HepG2 (cell line): ENCODE measurements around the gene HTRA3. TPM values are rescaled to one million over a fixed set of nuclear protein-coding genes. Genes with fewer than 3 reads are reported as not detected.

ENCODE experiments used
- ATAC-seq: fragments of 200-7000 bp; cut with Tn5 transposase; 3 replicates; pipeline ENCODE4 v1.9.1; 2020; ENCODE audit warnings: mild to moderate bottlenecking, moderate library complexity
- BruUV-seq: library from RNA; stranded (reverse); fragments of 400-500 nt; replicated peaks from 2 replicates; lab custom pipeline; 2021; lab: Mats Ljungman, UMichigan
- CTCF ChIA-PET: fragments of 300-600 bp; formaldehyde crosslinking; extraction: SDS; loops from one replicate; lab custom pipeline; 2021; ENCODE audit warnings: low total read pairs, inconsistent platforms, low intra/inter-chr PET ratio; lab: Yijun Ruan, JAX
- POLR2A ChIA-PET: fragments of 350-600 bp; sonication (Branson Sonifier 250); formaldehyde crosslinking; loops from one replicate; lab custom pipeline; 2020; ENCODE audit warnings: antibody characterized with exemption, inconsistent platforms; lab: Yijun Ruan, JAX
- DNase-seq: peaks from one replicate; pipeline ENCODE4 v3.0.0-alpha.2; 2015; ENCODE audit warnings: low spot score
- FAIRE-seq: peaks from 3 replicates; lab custom pipeline; 2011; peaks lifted over from hg19 to GRCh38; lab: Jason Lieb, UNC
- H2AFZ ChIP-seq: one replicate; pipeline ENCODE4 v1.6.1; 2011; ENCODE audit warnings: low read length, inconsistent platforms
- H3K27ac ChIP-seq: fragments of 300-600 bp; 3 replicates; pipeline ENCODE4 v1.8.0; 2011; ENCODE audit warnings: mixed run types, mild to moderate bottlenecking, mixed read lengths, low read length, inconsistent platforms; ENCODE audit not compliant: insufficient read depth; ENCODE audit errors: extremely low read length
- H3K27me3 ChIP-seq, 2 experiments: fragments of 200-600 bp in 1 of 2; 2 replicates in 1 of 2; 3 replicates in 1 of 2; pipeline versions ENCODE4 v1.6.0 to v1.8.0; 2011; ENCODE audit warnings: low read length in 2 of 2, mild to moderate bottlenecking in 2 of 2, moderate library complexity in 2 of 2, inconsistent platforms in 1 of 2; ENCODE audit not compliant: insufficient read depth in 2 of 2, control insufficient read depth in 1 of 2
- H3K36me3 ChIP-seq, 2 experiments: fragments of 200-600 bp in 1 of 2; replicated peaks in 1 of 2; 2 replicates in 1 of 2; 3 replicates in 1 of 2; pipeline versions ENCODE4 v1.5.1 to v1.8.0; 2011; ENCODE audit warnings: low read length in 2 of 2, inconsistent platforms in 1 of 2; ENCODE audit not compliant: insufficient read depth in 2 of 2, control insufficient read depth in 1 of 2
- H3K4me1 ChIP-seq: 2 replicates; pipeline ENCODE4 v1.5.1; 2012; ENCODE audit warnings: low read length, inconsistent platforms; ENCODE audit not compliant: insufficient read depth
- H3K4me2 ChIP-seq: 2 replicates; pipeline ENCODE4 v1.6.0; 2011; ENCODE audit warnings: low read depth, low read length, inconsistent platforms
- H3K4me3 ChIP-seq, 3 experiments: fragments of 200-600 bp in 1 of 3; sonication (generic), shearing (Covaris generic) in 1 of 3; replicated peaks in 1 of 3; 2 replicates each; pipeline ENCODE4 v1.5.1; 2011 to 2016; ENCODE audit warnings: low read length in 3 of 3, inconsistent platforms in 2 of 3, low read depth in 2 of 3, mild to moderate bottlenecking in 2 of 3, control low read depth in 1 of 3, mixed read lengths in 1 of 3; ENCODE audit not compliant: insufficient read depth in 1 of 3
- H3K79me2 ChIP-seq: one replicate; pipeline ENCODE4 v1.6.1; 2011; ENCODE audit warnings: low read length, inconsistent platforms; ENCODE audit not compliant: insufficient read depth
- H3K9ac ChIP-seq: 2 replicates; pipeline ENCODE4 v1.6.0; 2011; ENCODE audit warnings: mild to moderate bottlenecking, low read depth, low read length, inconsistent platforms; ENCODE audit not compliant: insufficient read depth
- H3K9me3 ChIP-seq: 2 replicates; pipeline ENCODE4 v1.5.1; 2012; ENCODE audit warnings: mild to moderate bottlenecking, low read length
- H4K20me1 ChIP-seq: 2 replicates; pipeline ENCODE4 v1.6.0; 2011; ENCODE audit warnings: inconsistent platforms, mild to moderate bottlenecking, low read length, moderate library complexity; ENCODE audit not compliant: insufficient read depth
- GLMP ChIP-seq: sonication (generic); formaldehyde crosslinking; IDR thresholded peaks from 2 replicates; pipeline ENCODE4 v1.9.0; 2021; ENCODE audit warnings: missing genetic modification reagents, mild to moderate bottlenecking, borderline replicate concordance
- KLF15 ChIP-seq: sonication (generic); formaldehyde crosslinking; IDR thresholded peaks from 2 replicates; pipeline ENCODE4 v1.8.1; 2023; ENCODE audit warnings: borderline replicate concordance, mild to moderate bottlenecking, inconsistent platforms, missing genetic modification reagents, mixed read lengths
- KLF16 ChIP-seq, 2 experiments: sonication (generic) in 1 of 2; formaldehyde crosslinking in 1 of 2; IDR thresholded peaks; 2 replicates each; pipeline versions ENCODE4 v1.6.1 to v1.8.0; 2016 to 2023; ENCODE audit warnings: missing genetic modification reagents in 2 of 2, missing compliant biosample characterization in 1 of 2
- MTF1 ChIP-seq: sonication (generic); formaldehyde crosslinking; IDR thresholded peaks from 2 replicates; pipeline ENCODE4 v1.5.0; 2020; ENCODE audit warnings: missing genetic modification reagents
- NRL ChIP-seq: sonication (generic); formaldehyde crosslinking; IDR thresholded peaks from 2 replicates; pipeline ENCODE4 v1.5.0; 2020; ENCODE audit warnings: missing genetic modification reagents, mild to moderate bottlenecking, moderate library complexity, borderline replicate concordance
- RBAK ChIP-seq: sonication (generic); formaldehyde crosslinking; IDR thresholded peaks from 2 replicates; pipeline ENCODE4 v1.5.1; 2020; ENCODE audit warnings: mild to moderate bottlenecking, missing genetic modification reagents
- TCF7 ChIP-seq: sonication (generic); IDR thresholded peaks from 2 replicates; pipeline ENCODE4 v1.6.1; 2016; ENCODE audit warnings: antibody characterized with exemption, low read depth
- YEATS2 ChIP-seq: sonication (generic); formaldehyde crosslinking; IDR thresholded peaks from 2 replicates; pipeline ENCODE4 v1.4.0; 2020; ENCODE audit warnings: missing genetic modification reagents, borderline replicate concordance
- ZNF282 ChIP-seq: fragments of 450-650 bp; IDR thresholded peaks from 2 replicates; pipeline ENCODE4 v1.6.1; 2018; ENCODE audit not compliant: partially characterized antibody
- ZNF451 ChIP-seq: sonication (generic); formaldehyde crosslinking; IDR thresholded peaks from 2 replicates; pipeline ENCODE4 v1.5.0; 2020; ENCODE audit warnings: mild to moderate bottlenecking, missing genetic modification reagents
- ZNF496 ChIP-seq: sonication (generic); formaldehyde crosslinking; IDR thresholded peaks from 2 replicates; pipeline ENCODE4 v1.8.1; 2023; ENCODE audit warnings: mild to moderate bottlenecking, moderate library complexity, missing genetic modification reagents; ENCODE audit not compliant: insufficient replicate concordance
- ZSCAN21 ChIP-seq: sonication (generic); formaldehyde crosslinking; IDR thresholded peaks from 2 replicates; pipeline ENCODE4 v1.8.0; 2022; ENCODE audit warnings: mild to moderate bottlenecking, missing genetic modification reagents, moderate library complexity, borderline replicate concordance
- WGBS: methylation state at CpG from one replicate; pipeline ENCODE4 v1.1.6; 2017; ENCODE audit warnings: low lambda C conversion rate; 5-methylcytosine and 5-hydroxymethylcytosine counted together
- in situ Hi-C: cut with HindIII; loops from 2 replicates; pipeline ENCODE4 v1.10.0; 2017; ENCODE audit warnings: low pct_unique_long_range_greater_than_20kb; ENCODE audit not compliant: extremely low pct_ligation_motif_present
- intact Hi-C: fragments of 100-400 bp; cut with micrococcal nuclease; formaldehyde crosslinking; loops from one replicate; pipeline ENCODE4 v1.10.0; 2022; ENCODE audit not compliant: unreplicated experiment
- polyA plus RNA-seq, 8 experiments: library from polyadenylated mRNA; depleted of rRNA in 3 of 8; stranded (reverse) in 7 of 8; unstranded in 1 of 8; fragments of >200 nt; fragmentation: Illumina TruSeq in 4 of 8; extraction: Trizol in 4 of 8; gene quantifications; 2 replicates each; pipeline versions ENCODE4 v1.2.1 to v1.2.3, GENCODE V29; 2011 to 2016; ENCODE audit warnings: low read depth in 4 of 8, missing spikeins in 1 of 8, mixed read lengths in 1 of 8; ENCODE audit not compliant: insufficient read depth in 1 of 8
- total RNA-seq, 5 experiments: library from RNA; depleted of rRNA; stranded (reverse); fragments of >200 nt; fragmentation: Illumina TruSeq; extraction: Trizol; gene quantifications; 2 replicates each; pipeline ENCODE4 v1.2.3, GENCODE V29; 2016; ENCODE audit warnings: low read depth in 1 of 5
- TF ChIP-seq, protein P1 (sequence below): sonication (generic); formaldehyde crosslinking; IDR thresholded peaks from 2 replicates; pipeline ENCODE4 v1.9.0; 2022; ENCODE audit warnings: low read depth, missing genetic modification reagents

The HTRA3 gene
- total and polyA plus RNA-seq, 2 of the 13 experiments (the other 11 are each of a cell fraction or from before 2014, with no cell fraction given): 0.17 TPM; not detected in 1

- no peak for ATAC-seq
These were observed 67.0 kb downstream of the HTRA3 start for GRCh38 chr4:8336412-8337075.

More at GRCh38 chr4:8336412-8337075, 67.0 kb downstream of the HTRA3 start:
- intact Hi-C loops: no loop called here
- H3K27ac ChIP-seq: no peak overlapping the region
- H3K79me2 ChIP-seq: no peaks in the 10 kb centered on the region
- peaks cover 0 to 11% of the 10 kb centered on the region in 2 experiments; a peak in 2 of 5 replicates for H3K27me3 ChIP-seq
- H2AFZ ChIP-seq: no peak overlapping the region
- no peak overlapping the region for H3K4me3 ChIP-seq
- DNase-seq (no peak), FAIRE-seq (no peak)
- H3K36me3 ChIP-seq: no peaks in the 10 kb centered on the region
- CTCF ChIA-PET: no interaction called here
- 43% methylated on average over 7 of the region's 7 CpGs for WGBS
- in situ Hi-C loops: no loop called here
- POLR2A ChIA-PET: no interaction called here
- H3K4me1 ChIP-seq: peaks cover 30% of the 10 kb centered on the region
- no peak for TF ChIP-seq TCF7
- no peak for TF ChIP-seq KLF16 (CRISPR knock-in tag; IDR thresholded peaks at IDR 0.05)
- no peak for TF ChIP-seq ZSCAN21
- TF ChIP-seq ZNF496 (CRISPR knock-in tag): no peak
- TF ChIP-seq, protein P1, sequence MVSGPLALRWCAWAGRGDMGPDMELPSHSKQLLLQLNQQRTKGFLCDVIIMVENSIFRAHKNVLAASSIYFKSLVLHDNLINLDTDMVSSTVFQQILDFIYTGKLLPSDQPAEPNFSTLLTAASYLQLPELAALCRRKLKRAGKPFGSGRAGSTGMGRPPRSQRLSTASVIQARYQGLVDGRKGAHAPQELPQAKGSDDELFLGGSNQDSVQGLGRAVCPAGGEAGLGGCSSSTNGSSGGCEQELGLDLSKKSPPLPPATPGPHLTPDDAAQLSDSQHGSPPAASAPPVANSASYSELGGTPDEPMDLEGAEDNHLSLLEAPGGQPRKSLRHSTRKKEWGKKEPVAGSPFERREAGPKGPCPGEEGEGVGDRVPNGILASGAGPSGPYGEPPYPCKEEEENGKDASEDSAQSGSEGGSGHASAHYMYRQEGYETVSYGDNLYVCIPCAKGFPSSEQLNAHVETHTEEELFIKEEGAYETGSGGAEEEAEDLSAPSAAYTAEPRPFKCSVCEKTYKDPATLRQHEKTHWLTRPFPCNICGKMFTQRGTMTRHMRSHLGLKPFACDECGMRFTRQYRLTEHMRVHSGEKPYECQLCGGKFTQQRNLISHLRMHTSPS: no peak
- TF ChIP-seq GLMP (CRISPR knock-in tag): no peak
- TF ChIP-seq YEATS2 (CRISPR knock-in tag): no peak
- no peak for TF ChIP-seq NRL (CRISPR knock-in tag)
- no peak for TF ChIP-seq RBAK
- no peak for TF ChIP-seq ZNF282
- TF ChIP-seq KLF15 (CRISPR knock-in tag): no peak
- no peak for TF ChIP-seq ZNF451 (CRISPR knock-in tag)
- no peak for TF ChIP-seq MTF1 (CRISPR knock-in tag)
- BruUV-seq: no TSS peak
- no peak overlapping the region for H3K4me2 ChIP-seq
- H4K20me1 ChIP-seq: no peaks in the 10 kb centered on the region
- H3K9ac ChIP-seq: no peak overlapping the region
- H3K9me3 ChIP-seq: peaks cover 5% of the 10 kb centered on the region; the same call in 1 of the 2 replicates
